Hypothalamus (tissue), 51 donors: ENCODE measurements around the gene WT1.

Source experiments
- DNase-seq, 51 donors: peaks; one replicate each; lab custom pipeline; 2025; lab: John Stamatoyannopoulos, UW

Gene WT1

GRCh38 chr11:32426192-32426591, 9.1 kb downstream of the WT1 start:
- DNase-seq = no peak

- no peak for DNase-seq
Measured at GRCh38 chr11:32425761-32426160, 9.6 kb downstream of the WT1 start.

- no peak for DNase-seq
Measured at GRCh38 chr11:32422545-32422944, 12.8 kb downstream of the WT1 start.

GRCh38 chr11:32421992-32422391, 13.3 kb downstream of the WT1 start:
- no peak for DNase-seq

GRCh38 chr11:32420937-32421901, 14.1 kb downstream of the WT1 start:
- DNase-seq = no peak

GRCh38 chr11:32420139-32420538, 15.2 kb downstream of the WT1 start:
- DNase-seq = no peak

- no peak for DNase-seq
Measured at GRCh38 chr11:32418836-32419235, 16.5 kb downstream of the WT1 start.

GRCh38 chr11:32417806-32418205, 17.5 kb downstream of the WT1 start:
- no peak for DNase-seq

- no peak for DNase-seq
Measured at GRCh38 chr11:32416301-32416700, 19.0 kb downstream of the WT1 start.

- DNase-seq = no peak
Measured at GRCh38 chr11:32414925-32415324, 20.4 kb downstream of the WT1 start.

GRCh38 chr11:32411942-32412615, 23.3 kb downstream of the WT1 start:
- no peak for DNase-seq

GRCh38 chr11:32405592-32405991, 29.7 kb downstream of the WT1 start:
- no peak for DNase-seq

- DNase-seq = no peak
Measured at GRCh38 chr11:32402836-32403235, 32.5 kb downstream of the WT1 start.

- DNase-seq = no peak
Measured at GRCh38 chr11:32400670-32401369, 34.5 kb downstream of the WT1 start.

- no peak for DNase-seq
Measured at GRCh38 chr11:32400196-32400595, 35.1 kb downstream of the WT1 start.

GRCh38 chr11:32396991-32397390, 38.3 kb downstream of the WT1 start:
- DNase-seq = no peak

GRCh38 chr11:32396331-32396730, 39.0 kb downstream of the WT1 start:
- no peak for DNase-seq

- no peak for DNase-seq
Measured at GRCh38 chr11:32395127-32395526, 40.2 kb downstream of the WT1 start.

- DNase-seq = no peak
Measured at GRCh38 chr11:32392840-32393239, 42.5 kb downstream of the WT1 start.

GRCh38 chr11:32391956-32392553, 43.3 kb downstream of the WT1 start:
- no peak for DNase-seq

- DNase-seq = no peak
Measured at GRCh38 chr11:32391479-32391878, 43.9 kb downstream of the WT1 start.
